Measurements from ENCODE around the gene TAOK1. TPM values are rescaled to one million over a fixed set of nuclear protein-coding genes. Genes with fewer than 3 reads are reported as not detected.

TAOK1 gene
- total and polyA plus RNA-seq, 2 of the 13 experiments (the other 11 are each of a cell fraction or from before 2014, with no cell fraction given) = 14.1 to 23.0 TPM

DNA sequence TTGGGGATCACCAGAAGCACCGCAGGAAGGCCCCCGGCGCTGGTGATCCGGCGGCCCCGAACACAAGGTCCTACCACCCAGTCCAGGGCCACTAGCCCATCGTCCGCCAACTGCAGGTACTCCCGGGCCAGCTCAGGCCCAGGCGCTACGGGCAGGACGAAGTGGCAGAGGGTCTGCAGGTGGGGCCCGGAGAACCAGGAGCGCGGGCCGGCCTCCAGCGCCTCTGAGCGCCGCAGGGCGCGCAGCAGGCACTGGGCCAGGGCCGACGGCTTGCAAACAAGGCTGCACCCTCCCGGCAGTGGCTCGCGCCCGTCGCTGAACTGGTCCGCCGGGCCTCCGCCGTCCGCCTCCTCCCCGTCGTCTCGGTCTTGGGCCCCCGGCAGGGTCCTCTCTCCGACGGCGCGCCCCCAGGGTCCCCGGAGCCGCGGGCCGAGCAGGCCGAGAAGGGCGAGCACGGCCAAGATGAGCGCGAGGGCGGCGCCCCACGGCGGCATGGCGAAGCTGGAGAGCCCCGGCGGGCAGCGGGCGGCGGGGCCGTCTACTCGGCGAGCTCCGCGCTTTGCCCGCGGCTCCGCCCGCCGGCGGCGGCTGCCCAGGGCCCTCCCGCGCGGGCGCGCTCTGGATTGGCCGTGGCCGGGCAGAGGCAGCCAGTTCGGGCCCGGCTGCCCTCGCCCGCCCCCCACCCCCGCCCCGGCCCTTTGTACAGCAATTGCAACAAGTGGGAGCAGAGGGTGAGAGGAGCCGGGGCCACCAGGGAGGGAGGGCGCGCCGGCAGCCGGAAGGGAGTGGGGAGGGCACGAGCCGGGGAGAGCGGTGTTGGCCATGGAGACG, 176.5 kb downstream of the TAOK1 start, which contains the start of gene ABHD15 (continued):
- TF ChIP-seq ATF7 (IDR thresholded peaks at IDR 0.05) (no peak), ATF7 (CRISPR knock-in tag; IDR thresholded peaks at IDR 0.05) (no peak), KMT2A (CRISPR knock-in tag; IDR thresholded peaks at IDR 0.05) (no peak), ZNF605 (CRISPR knock-in tag; IDR thresholded peaks at IDR 0.05) (0 out of 2 replicates have a peak, but pooled peaks have one; percentile 2), ZBTB7A (CRISPR knock-in tag; IDR thresholded peaks at IDR 0.05) (peak; percentile 38; the same call in 1 of the 2 replicates), ZNF772 (CRISPR knock-in tag; IDR thresholded peaks at IDR 0.05) (0 out of 2 replicates have a peak, but pooled peaks have one; percentile 15), STAG1 (CRISPR knock-in tag; IDR thresholded peaks at IDR 0.05) (no peak), ZNF790 (CRISPR knock-in tag; IDR thresholded peaks at IDR 0.05; ENCODE audit: borderline replicate concordance) (peak; percentile 74; the same call in 1 of the 2 replicates), THAP11 (CRISPR knock-in tag; IDR thresholded peaks at IDR 0.05) (no peak), ARNT (IDR thresholded peaks at IDR 0.05) (no peak), SP2 (CRISPR knock-in tag; IDR thresholded peaks at IDR 0.05) (no peak), TMF1 (CRISPR knock-in tag; IDR thresholded peaks at IDR 0.05; ENCODE audit: low read depth) (0 out of 2 replicates have a peak, but pooled peaks have one; percentile 65), ASH2L (IDR thresholded peaks at IDR 0.05; ENCODE audit: insufficient read length, low read depth, low read length) (peak; percentile 28), ZSCAN21 (CRISPR knock-in tag; IDR thresholded peaks at IDR 0.05; ENCODE audit: borderline replicate concordance) (peak; percentile 18; the same call in 1 of the 2 replicates), BCL6 (CRISPR knock-in tag; IDR thresholded peaks at IDR 0.05) (peak; percentile 70; the same call in 1 of the 2 replicates), KLF9 (CRISPR knock-in tag; IDR thresholded peaks at IDR 0.05; ENCODE audit: low read depth) (no peak), ZNF282 (IDR thresholded peaks at IDR 0.05; ENCODE audit: partially characterized antibody) (no peak), NFKB2 (CRISPR knock-in tag; IDR thresholded peaks at IDR 0.05; ENCODE audit: borderline replicate concordance) (peak; percentile 75; the same call in 1 of the 2 replicates)
- TF ChIP-seq, protein P1, sequence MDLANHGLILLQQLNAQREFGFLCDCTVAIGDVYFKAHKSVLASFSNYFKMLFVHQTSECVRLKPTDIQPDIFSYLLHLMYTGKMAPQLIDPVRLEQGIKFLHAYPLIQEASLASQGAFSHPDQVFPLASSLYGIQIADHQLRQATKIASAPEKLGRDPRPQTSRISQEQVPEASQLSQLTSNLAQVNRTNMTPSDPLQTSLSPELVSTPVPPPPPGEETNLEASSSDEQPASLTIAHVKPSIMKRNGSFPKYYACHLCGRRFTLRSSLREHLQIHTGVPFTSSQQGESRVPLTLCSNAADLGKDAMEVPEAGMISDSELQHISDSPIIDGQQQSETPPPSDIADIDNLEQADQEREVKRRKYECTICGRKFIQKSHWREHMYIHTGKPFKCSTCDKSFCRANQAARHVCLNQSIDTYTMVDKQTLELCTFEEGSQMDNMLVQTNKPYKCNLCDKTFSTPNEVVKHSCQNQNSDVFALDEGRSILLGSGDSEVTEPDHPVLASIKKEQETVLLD (CRISPR knock-in tag; IDR thresholded peaks at IDR 0.05; ENCODE audit: low read depth) = 0 out of 2 replicates have a peak, but pooled peaks have one; percentile 67
- TF ChIP-seq, protein P2, sequence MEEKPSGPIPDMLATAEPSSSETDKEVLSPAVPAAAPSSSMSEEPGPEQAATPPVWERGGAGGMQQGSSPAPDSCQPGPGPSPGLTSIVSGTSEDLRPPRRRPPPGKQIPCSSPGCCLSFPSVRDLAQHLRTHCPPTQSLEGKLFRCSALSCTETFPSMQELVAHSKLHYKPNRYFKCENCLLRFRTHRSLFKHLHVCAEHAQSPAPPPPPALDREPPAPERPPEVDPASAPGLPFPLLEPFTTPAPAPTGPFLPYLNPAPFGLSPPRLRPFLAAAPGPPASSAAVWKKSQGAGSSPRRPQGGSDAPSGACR (CRISPR knock-in tag; IDR thresholded peaks at IDR 0.05) = no peak
- TF ChIP-seq, protein P3, sequence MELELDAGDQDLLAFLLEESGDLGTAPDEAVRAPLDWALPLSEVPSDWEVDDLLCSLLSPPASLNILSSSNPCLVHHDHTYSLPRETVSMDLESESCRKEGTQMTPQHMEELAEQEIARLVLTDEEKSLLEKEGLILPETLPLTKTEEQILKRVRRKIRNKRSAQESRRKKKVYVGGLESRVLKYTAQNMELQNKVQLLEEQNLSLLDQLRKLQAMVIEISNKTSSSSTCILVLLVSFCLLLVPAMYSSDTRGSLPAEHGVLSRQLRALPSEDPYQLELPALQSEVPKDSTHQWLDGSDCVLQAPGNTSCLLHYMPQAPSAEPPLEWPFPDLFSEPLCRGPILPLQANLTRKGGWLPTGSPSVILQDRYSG (CRISPR knock-in tag; IDR thresholded peaks at IDR 0.05) = no peak
- TF ChIP-seq, protein P4, sequence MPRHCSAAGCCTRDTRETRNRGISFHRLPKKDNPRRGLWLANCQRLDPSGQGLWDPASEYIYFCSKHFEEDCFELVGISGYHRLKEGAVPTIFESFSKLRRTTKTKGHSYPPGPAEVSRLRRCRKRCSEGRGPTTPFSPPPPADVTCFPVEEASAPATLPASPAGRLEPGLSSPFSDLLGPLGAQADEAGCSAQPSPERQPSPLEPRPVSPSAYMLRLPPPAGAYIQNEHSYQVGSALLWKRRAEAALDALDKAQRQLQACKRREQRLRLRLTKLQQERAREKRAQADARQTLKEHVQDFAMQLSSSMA (CRISPR knock-in tag; IDR thresholded peaks at IDR 0.05) = peak; percentile 74; the same call in 1 of the 2 replicates
- TF ChIP-seq, protein P5, sequence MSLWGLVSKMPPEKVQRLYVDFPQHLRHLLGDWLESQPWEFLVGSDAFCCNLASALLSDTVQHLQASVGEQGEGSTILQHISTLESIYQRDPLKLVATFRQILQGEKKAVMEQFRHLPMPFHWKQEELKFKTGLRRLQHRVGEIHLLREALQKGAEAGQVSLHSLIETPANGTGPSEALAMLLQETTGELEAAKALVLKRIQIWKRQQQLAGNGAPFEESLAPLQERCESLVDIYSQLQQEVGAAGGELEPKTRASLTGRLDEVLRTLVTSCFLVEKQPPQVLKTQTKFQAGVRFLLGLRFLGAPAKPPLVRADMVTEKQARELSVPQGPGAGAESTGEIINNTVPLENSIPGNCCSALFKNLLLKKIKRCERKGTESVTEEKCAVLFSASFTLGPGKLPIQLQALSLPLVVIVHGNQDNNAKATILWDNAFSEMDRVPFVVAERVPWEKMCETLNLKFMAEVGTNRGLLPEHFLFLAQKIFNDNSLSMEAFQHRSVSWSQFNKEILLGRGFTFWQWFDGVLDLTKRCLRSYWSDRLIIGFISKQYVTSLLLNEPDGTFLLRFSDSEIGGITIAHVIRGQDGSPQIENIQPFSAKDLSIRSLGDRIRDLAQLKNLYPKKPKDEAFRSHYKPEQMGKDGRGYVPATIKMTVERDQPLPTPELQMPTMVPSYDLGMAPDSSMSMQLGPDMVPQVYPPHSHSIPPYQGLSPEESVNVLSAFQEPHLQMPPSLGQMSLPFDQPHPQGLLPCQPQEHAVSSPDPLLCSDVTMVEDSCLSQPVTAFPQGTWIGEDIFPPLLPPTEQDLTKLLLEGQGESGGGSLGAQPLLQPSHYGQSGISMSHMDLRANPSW (CRISPR knock-in tag; IDR thresholded peaks at IDR 0.05; ENCODE audit: borderline replicate concordance) = no peak

All from HepG2 (cell line).